ENCODE data around the gene MAEA.

DNA sequence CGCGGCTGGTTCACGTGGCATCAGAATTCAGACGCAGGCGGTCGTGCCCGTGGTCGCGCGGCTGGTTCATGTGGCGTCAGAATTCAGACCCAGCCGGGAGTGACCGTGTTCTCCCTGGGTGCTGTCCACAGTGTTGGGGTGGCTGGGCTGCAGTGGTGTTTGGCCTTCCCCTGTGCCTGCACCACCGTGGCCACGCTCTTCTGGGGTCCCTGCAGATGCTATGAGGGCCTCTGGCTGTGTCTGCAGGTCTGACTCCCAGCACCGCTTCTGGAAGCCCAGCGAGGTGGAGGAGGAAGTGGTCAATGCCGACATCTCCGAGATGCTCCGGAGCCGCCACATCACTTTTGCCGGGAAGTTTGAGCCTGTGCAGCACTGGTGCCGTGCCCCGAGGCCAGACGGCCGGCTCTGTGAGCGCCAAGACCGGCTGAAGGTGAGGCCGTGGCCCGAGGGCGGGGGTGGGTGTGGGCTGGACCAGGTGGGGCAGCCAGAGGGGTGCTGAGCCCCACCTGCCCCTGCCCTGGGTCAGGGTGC lies 90.2 kb downstream of the MAEA start:
- no peak for TF ChIP-seq EZH2phosphoT487 (IDR thresholded peaks at IDR 0.05; ENCODE audit: borderline replicate concordance, low read length)
- TF ChIP-seq, protein P1, sequence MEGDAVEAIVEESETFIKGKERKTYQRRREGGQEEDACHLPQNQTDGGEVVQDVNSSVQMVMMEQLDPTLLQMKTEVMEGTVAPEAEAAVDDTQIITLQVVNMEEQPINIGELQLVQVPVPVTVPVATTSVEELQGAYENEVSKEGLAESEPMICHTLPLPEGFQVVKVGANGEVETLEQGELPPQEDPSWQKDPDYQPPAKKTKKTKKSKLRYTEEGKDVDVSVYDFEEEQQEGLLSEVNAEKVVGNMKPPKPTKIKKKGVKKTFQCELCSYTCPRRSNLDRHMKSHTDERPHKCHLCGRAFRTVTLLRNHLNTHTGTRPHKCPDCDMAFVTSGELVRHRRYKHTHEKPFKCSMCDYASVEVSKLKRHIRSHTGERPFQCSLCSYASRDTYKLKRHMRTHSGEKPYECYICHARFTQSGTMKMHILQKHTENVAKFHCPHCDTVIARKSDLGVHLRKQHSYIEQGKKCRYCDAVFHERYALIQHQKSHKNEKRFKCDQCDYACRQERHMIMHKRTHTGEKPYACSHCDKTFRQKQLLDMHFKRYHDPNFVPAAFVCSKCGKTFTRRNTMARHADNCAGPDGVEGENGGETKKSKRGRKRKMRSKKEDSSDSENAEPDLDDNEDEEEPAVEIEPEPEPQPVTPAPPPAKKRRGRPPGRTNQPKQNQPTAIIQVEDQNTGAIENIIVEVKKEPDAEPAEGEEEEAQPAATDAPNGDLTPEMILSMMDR (IDR thresholded peaks at IDR 0.05; ENCODE audit: low read depth, low read length, poor library complexity, severe bottlenecking) = no peak

Measured in DOHH2 (cell line).